HG03159 (cell line): ENCODE measurements around the gene PNMA1.

Experiments
- ATAC-seq: cut with Tn5 transposase; IDR thresholded peaks from one replicate; pipeline ENCODE4 v1.9.1; 2021; ENCODE audit warnings: mild to moderate bottlenecking, moderate library complexity; ENCODE audit not compliant: unreplicated experiment

Gene PNMA1

DNA sequence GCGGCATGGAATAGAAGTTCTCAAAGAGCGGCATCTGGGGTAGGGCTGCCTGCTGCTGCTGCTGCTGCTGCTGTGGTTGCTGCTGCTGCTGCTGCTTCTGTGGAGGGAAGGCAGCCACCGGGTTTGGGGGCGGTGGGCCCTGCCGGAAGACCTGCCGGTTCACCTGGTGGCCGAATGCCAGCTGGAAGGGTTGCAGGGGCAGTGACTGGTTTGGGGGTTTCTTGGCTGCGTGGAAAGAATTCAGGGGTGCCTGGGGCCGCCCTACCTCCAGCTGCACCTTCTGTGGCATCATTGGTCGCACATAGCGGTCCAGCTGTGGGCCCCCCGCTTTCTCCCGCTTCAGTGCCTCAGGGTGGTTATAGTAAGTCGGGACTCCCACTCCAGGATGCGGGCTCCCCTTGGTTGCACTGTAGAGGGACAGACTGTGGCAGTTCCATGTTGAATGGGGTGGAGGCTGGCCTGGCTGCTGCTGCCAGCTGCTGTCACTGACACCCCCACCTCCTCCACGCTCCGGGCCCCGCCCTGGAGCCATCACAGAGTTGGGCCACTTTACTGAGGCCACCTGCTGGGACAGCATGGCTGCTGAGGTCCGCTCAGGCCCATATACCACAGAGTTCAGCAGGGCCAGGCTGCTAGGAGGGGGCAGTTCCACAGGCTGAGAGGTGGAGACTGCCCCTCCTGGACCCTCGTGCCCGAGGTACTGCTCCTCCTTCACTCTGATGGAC is 25.2 kb upstream of the PNMA1 start:
- ATAC-seq: no peak

DNA sequence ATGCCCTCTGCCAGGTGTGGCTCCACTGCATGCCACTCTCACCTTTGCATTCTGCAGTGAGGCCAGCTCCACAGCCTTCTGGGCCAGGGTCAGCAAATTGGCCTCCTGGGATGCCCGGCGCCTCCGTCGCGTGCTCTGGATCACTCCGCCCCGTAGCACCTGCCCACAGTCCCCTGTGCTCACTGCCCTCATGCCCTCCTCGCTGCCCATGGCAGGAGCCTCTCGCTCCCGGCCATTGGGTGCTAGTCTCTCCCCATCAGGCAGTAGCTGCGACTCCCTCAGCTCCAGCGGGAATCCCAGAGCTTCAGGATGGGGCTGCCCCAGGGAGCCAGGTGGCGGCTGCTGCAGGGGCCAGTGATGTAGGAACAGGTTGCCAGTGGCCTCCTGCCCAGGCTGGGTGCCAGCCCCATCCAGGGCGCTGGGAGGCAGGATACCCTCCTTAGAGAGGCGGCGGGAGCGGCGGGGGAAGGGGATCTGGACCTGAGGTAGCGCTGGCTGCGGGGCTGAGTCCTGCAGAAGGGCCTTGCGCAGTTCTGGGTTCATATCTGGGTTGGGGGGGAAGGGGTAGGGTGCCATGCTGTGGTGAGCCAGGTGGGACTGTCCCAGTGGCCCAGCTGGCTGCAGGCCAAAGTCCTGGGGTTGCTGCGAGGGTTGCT is 24.5 kb upstream of the PNMA1 start:
- ATAC-seq: no peak

DNA sequence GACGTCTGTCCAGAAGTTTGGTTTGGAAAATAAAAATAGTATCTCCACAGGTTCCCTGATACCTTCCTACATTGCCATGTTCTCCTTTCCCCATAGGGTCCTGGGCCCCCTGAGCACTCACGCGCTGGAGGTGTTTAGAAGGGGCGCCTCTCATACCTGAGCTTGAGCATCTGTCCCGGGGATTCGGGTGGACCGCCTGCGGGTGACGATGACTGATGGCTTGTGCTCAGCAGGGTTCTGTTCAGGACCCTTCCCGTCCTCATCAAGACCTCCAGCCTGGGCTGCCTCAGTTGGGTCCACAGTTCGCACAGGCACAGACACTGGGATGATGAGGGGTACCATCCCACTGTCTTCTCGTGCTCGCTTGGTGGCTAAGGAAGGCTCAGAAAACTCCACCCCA is 22.7 kb upstream of the PNMA1 start:
- ATAC-seq: no peak

GRCh38 chr14:73732006-73732405 is 17.8 kb upstream of the PNMA1 start:
- no peak for ATAC-seq

DNA sequence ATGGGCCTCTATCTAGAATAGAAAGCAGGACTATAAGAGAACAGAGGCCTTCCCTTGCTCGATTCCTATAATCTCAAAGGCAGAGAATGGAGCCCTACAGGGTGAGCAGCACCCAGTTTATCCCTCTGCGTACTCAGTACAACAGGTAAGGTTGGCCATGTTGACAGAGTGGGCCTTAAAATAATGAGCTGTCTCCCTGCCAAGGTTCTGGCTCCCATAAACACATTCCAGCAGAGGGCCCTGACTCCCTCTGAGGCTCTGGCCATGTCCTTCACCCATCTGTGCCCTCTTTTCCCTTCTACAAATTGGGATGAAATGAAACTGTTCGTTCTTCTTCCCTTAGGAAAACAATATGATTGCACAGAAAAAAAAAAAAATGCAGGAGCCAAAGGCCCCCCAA is 16.9 kb upstream of the PNMA1 start:
- no peak for ATAC-seq

- ATAC-seq: no peak
These were observed 15.5 kb upstream of the PNMA1 start for GRCh38 chr14:73729556-73730265.

- ATAC-seq: no peak
These were observed 14.6 kb upstream of the PNMA1 start for GRCh38 chr14:73728717-73729330.

DNA sequence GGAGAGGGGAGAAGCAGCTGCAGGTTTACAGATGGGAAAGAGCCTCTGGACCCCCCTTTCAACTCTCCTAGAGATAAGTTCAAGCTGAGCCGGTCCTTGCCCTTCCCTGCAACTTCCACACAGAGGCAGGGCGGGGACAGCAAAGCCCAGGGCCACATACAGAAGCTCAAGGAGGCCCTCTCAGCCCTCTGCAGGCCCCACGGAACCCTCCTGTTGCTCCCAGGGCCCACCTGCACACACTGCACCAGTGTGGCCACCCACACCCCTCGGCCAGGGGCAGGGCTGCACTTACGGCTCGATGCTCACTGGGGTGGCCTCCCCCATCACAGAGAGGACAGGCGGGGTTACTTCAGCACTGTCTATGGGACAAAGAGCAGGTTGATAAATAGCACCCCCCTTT is 13.0 kb upstream of the PNMA1 start:
- no peak for ATAC-seq

- ATAC-seq: no peak
These were observed 12.1 kb upstream of the PNMA1 start for GRCh38 chr14:73726025-73726961.

DNA sequence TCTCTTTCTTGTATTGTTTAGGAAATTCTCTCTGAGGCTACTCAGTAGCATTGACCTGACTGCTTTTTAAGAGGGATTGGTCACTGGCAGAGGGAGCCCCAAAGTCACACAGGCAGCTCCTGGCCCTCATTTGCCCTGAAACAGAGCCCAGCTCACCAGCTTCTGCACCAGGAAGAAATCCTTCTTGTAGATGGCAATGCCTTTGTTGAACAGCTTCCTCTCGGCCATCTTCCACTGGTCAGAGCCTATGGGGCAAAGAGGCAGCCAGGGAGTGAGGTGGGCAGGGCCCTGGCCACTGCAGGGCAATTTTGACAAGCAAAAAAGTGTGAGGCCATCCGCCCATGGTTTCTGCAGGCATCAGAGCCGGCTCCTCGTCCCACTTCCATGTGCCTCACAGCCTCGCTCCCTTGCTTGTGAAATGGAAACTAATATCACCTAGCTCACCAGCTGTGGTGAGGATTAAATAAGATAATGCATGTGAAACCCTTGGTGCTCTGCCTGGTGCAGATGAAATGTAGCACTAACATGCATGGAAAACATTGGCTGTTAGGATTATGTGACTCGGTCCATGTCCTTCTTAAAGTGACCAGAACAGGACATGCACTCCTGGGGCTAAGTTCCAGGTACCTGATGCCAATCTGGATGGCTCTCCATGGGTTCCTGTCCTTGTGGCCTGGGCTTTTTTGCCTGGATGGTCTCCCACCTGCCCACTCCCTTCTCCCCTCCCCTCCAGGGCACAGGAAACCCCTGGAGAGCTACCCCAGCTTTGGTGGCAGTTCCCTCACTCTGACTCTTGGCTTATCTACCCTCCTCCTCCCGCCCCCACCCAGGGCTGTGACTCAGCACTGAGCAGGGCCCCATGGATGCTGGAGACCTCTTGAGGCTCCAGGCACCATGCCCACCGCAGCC is 11.2 kb upstream of the PNMA1 start:
- ATAC-seq: no peak

DNA sequence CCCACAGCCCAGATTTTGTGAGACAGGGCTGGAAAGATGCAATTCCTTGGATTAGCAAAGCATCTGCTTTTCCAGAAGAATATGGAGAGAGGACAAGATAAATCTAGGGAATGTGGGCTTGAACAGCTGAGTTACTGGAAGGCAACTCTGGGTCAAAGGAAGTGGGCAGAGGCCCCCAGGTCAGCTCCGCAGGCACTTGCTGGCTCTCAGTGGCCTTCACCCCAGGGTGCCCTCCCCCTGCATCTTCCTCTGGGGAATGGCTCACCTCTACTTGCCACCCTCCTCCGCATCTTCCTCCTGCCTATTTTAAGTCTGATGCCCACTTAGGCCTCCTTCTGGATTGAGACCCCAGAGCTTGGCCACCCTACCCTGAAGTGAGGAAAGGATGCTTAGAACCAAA is 10.5 kb upstream of the PNMA1 start:
- no peak for ATAC-seq

DNA sequence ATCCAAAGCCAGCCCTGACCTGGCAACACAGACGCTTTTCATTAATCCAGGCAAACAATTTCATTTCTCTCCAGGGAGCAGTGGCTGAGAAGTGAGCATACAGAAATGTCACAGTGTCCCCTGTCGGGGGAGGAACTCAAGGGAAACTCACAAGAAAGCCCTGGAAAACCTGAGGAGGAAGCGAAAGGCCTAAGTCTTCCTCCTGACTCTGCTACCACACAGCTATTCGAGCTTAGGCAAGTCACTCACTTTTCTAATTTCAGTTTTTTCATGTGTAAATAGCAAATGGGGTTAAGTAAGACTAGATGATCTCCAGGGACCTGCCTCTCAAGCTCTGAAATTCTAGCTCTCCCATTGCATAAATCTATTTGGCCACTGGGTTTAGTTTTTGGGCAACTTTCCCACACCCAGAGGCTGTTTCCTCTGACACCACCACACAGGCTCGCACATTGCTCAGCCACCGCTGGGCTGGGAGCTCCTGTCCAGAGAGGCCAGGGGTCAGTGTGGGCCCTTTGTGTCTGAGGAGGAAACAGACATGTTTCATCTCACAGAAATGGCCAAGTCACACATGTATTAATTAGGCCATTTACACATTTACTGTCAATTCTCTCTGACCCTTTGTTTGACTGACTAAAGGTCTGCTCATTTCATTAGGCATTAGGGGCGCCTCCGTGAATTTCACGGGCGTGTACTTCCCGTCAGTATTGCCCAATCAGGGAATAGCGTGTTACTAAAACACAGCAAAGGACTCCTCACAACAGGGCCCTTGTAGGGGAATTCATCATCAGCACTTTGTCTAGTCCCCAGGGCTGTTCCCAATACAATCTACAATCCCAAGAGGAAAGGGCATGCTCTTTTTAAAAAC is 9.8 kb upstream of the PNMA1 start:
- no peak for ATAC-seq

- ATAC-seq: no peak
These were observed 9.2 kb upstream of the PNMA1 start for GRCh38 chr14:73723406-73723796.

- ATAC-seq: no peak
These were observed 8.4 kb upstream of the PNMA1 start for GRCh38 chr14:73722581-73722980.

GRCh38 chr14:73721101-73721821 is 7.1 kb upstream of the PNMA1 start:
- ATAC-seq: no peak

DNA sequence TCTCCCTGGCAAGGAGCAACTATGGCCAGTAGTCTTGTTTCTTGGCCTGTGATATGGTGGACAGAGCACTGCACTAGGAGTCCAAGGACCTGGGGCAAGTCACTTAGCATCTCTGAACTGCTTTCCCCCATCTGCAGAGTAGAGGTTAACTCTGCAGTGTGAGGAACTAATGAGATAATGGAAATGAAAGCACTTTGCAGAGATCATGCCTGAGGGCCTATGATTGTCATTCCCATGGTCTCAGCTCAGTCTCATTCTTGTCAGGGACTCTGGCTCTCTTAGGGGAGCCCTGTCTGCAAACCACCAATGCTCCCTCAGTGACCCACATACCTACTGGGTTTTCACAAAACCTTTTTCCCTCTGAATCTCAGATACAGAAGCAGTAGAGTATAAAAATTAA is 6.5 kb upstream of the PNMA1 start:
- no peak for ATAC-seq

DNA sequence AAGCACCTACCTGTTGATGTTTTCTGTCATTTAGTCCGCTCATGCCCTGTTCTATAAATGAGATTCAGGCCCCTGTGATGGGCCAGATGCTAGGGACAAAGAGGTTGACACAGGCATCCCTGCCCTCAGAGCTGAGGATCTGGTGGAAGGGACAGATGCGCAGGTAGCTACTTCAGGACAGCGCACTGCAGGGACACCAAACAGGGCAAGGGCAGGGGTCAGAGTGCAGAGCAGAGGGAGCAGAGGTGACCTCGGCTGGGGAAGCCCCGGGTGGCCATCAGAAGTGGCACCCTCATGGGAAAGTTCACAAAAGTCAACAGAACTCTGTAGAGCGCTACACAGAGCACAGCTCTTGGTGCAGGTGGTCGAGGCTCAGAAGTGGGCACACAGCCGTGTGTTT is 5.6 kb upstream of the PNMA1 start:
- no peak for ATAC-seq

DNA sequence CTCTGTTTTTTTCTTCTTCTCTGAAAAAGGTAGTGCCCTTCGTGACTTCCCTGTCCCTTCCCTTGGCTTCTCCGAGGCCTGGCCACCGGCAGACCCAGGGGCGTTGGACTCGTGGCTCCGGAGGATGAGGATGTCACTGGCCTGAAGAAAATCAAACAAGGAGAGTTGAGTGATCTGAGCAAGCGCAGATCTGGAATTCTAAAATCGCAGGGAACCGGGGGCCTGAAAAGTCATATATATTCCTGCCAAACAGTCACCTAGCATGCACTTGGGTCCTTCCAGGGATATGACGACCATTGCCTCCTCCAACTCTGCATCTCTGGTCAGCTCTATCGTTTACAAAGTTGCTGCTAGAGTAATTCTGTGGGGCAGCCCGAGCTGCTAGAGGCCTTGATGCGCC is 5.2 kb upstream of the PNMA1 start:
- no peak for ATAC-seq
